ENCODE data around the gene CDH13.

The CDH13 gene

GRCh38 chr16:83470416-83470815, 843.6 kb downstream of the CDH13 start:
- no peak for TF ChIP-seq CTCF (IDR thresholded peaks at IDR 0.05; ENCODE audit: low read depth, low read length)
- Histone ChIP-seq H3K27me3 (ENCODE audit: insufficient read depth, low read depth, severe bottlenecking) (no peaks in the 10 kb centered on the region), H3K27ac (no peak overlapping the region), H3K9me3 (ENCODE audit: severe bottlenecking) (no peaks in the 10 kb centered on the region), H3K36me3 (no peaks in the 10 kb centered on the region), H3K4me3 (ENCODE audit: low read depth, low read length) (no peak overlapping the region)
- no peak for DNase-seq

GRCh38 chr16:83472776-83473501, 846.2 kb downstream of the CDH13 start:
- DNase-seq, result no peak
- Histone ChIP-seq H3K27me3 (ENCODE audit: insufficient read depth, low read depth, severe bottlenecking) (no peaks in the 10 kb centered on the region), H3K36me3 (no peaks in the 10 kb centered on the region), H3K9me3 (ENCODE audit: severe bottlenecking) (no peaks in the 10 kb centered on the region), H3K27ac (no peak overlapping the region), H3K4me3 (ENCODE audit: low read depth, low read length) (no peak overlapping the region)
- TF ChIP-seq CTCF (IDR thresholded peaks at IDR 0.05; ENCODE audit: low read depth, low read length), result no peak

GRCh38 chr16:83473926-83474650, 847.3 kb downstream of the CDH13 start:
- TF ChIP-seq CTCF (IDR thresholded peaks at IDR 0.05; ENCODE audit: low read depth, low read length), result no peak

GRCh38 chr16:83475108-83475507, 848.3 kb downstream of the CDH13 start:
- TF ChIP-seq CTCF (IDR thresholded peaks at IDR 0.05; ENCODE audit: low read depth, low read length), result no peak
- Histone ChIP-seq H3K27me3 (ENCODE audit: insufficient read depth, low read depth, severe bottlenecking) (no peaks in the 10 kb centered on the region), H3K4me3 (ENCODE audit: low read depth, low read length) (no peak overlapping the region), H3K27ac (no peak overlapping the region), H3K9me3 (ENCODE audit: severe bottlenecking) (no peaks in the 10 kb centered on the region), H3K36me3 (no peaks in the 10 kb centered on the region)
- DNase-seq, result no peak

More at GRCh38 chr16:83473926-83474650, 847.3 kb downstream of the CDH13 start:
- Histone ChIP-seq H3K36me3 (no peaks in the 10 kb centered on the region), H3K9me3 (ENCODE audit: severe bottlenecking) (no peaks in the 10 kb centered on the region), H3K4me3 (ENCODE audit: low read depth, low read length) (no peak overlapping the region), H3K27ac (no peak overlapping the region), H3K27me3 (ENCODE audit: insufficient read depth, low read depth, severe bottlenecking) (no peaks in the 10 kb centered on the region)
- DNase-seq, result no peak

- Histone ChIP-seq H3K9me3 (ENCODE audit: severe bottlenecking) (no peaks in the 10 kb centered on the region), H3K27me3 (ENCODE audit: insufficient read depth, low read depth, severe bottlenecking) (no peaks in the 10 kb centered on the region), H3K27ac (no peak overlapping the region), H3K4me3 (ENCODE audit: low read depth, low read length) (no peak overlapping the region), H3K36me3 (no peaks in the 10 kb centered on the region)
- no peak for TF ChIP-seq CTCF (IDR thresholded peaks at IDR 0.05; ENCODE audit: low read depth, low read length)
- DNase-seq, result no peak
These were observed 854.8 kb downstream of the CDH13 start for GRCh38 chr16:83481589-83481988.
